ENCODE results near the gene CPSF4L. TPM values are rescaled to one million over a fixed set of nuclear protein-coding genes. Genes with fewer than 3 reads are reported as not detected.
"Not testable (repeated sequence)": the region's sequence is repeated elsewhere in the genome, so short reads cannot be mapped to it uniquely, and the experiment has no call there.

CPSF4L gene, protein sequence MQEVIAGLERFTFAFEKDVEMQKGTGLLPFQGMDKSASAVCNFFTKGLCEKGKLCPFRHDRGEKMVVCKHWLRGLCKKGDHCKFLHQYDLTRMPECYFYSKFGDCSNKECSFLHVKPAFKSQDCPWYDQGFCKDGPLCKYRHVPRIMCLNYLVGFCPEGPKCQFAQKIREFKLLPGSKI
- total RNA-seq (not detected), polyA plus RNA-seq (not detected), total RNA-seq (not detected)

DNA sequence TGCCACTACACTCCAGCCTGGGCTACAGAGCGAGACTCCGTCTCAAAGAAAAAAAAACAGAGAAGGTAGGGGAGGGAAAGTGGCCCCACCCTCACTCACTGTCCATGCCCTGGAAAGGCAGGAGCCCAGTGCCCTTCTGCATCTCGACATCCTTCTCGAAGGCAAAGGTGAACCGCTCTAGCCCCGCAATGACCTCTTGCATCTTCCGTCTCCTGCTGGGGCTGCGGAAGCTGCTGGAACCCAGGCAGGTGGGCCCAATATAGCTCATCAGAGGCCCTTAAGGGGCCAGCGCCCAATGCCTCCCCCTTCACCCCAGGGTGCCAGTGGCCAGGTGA is at the start of gene CPSF4L:
TSS of gene CPSF4L (minus strand) at position 264 of the 335 bp plus-strand sequence. CDS start at position 202, 62 bp downstream.
- Histone ChIP-seq H3K27me3 (ENCODE audit: control insufficient read depth in 2 of 2, insufficient read depth in 2 of 2, low read length in 2 of 2) (no peaks in the 10 kb centered on the region), H3K27ac (ENCODE audit: low read depth, low read length) (no peak within 1 kb of the TSS), H3K9me3 (ENCODE audit: control insufficient read depth in 2 of 3, low read length in 3 of 3) (no peaks in the 10 kb centered on the region), H3K4me1 (ENCODE audit: control insufficient read depth in 2 of 2, insufficient read depth in 2 of 2, low read length in 2 of 2) (no peaks in the 10 kb centered on the region), H3K4me3 (ENCODE audit: low read length) (no peak within 1 kb of the TSS), H3K36me3 (ENCODE audit: control insufficient read depth in 2 of 3, insufficient read depth in 3 of 3, low read length in 3 of 3) (no peaks in the 10 kb centered on the region)
- ChIA-PET CTCF (no interaction called here), POLR2A (no interaction called here)
- no peak within 1 kb of the TSS for H3K4me3 Mint-ChIP-seq
- no peaks in the 10 kb centered on the region for H3K9me3 Mint-ChIP-seq
- H3K27ac Mint-ChIP-seq, result no peak within 1 kb of the TSS
- no peaks in the 10 kb centered on the region for H3K4me1 Mint-ChIP-seq
- no peak for ATAC-seq
- intact Hi-C loops (cut with micrococcal nuclease), result no loop called here
- no peaks in the 10 kb centered on the region for H3K36me3 Mint-ChIP-seq
- H3K27me3 Mint-ChIP-seq, result no peaks in the 10 kb centered on the region
- DNase-seq, result no peak

DNA sequence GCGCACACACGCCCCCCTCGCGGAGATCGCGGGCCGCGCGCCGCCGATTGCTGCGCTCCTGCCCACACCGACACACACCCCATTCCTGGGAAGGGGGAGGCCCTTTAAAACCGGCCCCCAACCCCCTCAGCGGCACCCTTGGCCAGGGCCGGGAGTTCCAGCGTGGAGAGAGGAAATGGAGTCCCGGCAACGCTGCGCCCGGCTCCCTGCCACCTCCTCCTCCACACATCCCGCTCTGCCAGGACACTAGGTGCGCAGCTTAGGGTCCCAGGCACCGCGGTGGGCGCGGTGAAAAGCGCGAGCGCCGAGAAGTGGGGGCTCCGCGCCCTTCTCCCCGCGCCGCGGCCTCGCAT is 49.7 kb upstream of the CPSF4L start:
- Mint-ChIP-seq H3K36me3 (no peaks in the 10 kb centered on the region), H3K27me3 (peaks cover 0 to 13% (median 0%) of the 10 kb centered on the region in 5 donors), H3K4me3 (peak overlapping the region; percentile 84 to 91 (median 88)), H3K27ac (peak overlapping the region in 5 of 9 donors; percentile 12 to 74 (median 43)), H3K4me1 (peaks cover 8 to 19% (median 13%) of the 10 kb centered on the region in 7 donors), H3K9me3 (peaks cover 0 to 1% (median 0%) of the 10 kb centered on the region in 11 donors)
- peaks cover 0 to 7% (median 0%) of the 10 kb centered on the region in 3 experiments for H3K36me3 ChIP-seq (ENCODE audit: control insufficient read depth in 2 of 3, insufficient read depth in 3 of 3, low read length in 3 of 3)
- POLR2A ChIA-PET, result no interaction called here
- peak in 3 of 9 donors; percentile 17 to 47 (median 22) for DNase-seq
- ATAC-seq, result peak; percentile 2
- H3K4me1 ChIP-seq (ENCODE audit: control insufficient read depth in 2 of 2, insufficient read depth in 2 of 2, low read length in 2 of 2), result peaks cover 9 to 10% of the 10 kb centered on the region in 2 donors
- intact Hi-C loops (cut with micrococcal nuclease), result loop anchor here (1.0 to 5.0 kb wide), 7 partner anchors 59 to 891 kb away; partner anchors contain the start of genes SLC39A11 (in 2 of the 2) and RPL38 (in 1 of the 2)
- peak overlapping the region; percentile 75 for H3K27ac ChIP-seq (ENCODE audit: low read depth, low read length)
- H3K4me3 ChIP-seq (ENCODE audit: low read length), result peak overlapping the region; percentile 80
- CTCF ChIA-PET, result interaction anchor here (1.3 kb wide), 1 partner anchor 584 kb away, joined by 5 read pairs; no protein-coding TSS in a partner anchor
- no peaks in the 10 kb centered on the region for H3K27me3 ChIP-seq (ENCODE audit: control insufficient read depth in 2 of 2, insufficient read depth in 2 of 2, low read length in 2 of 2)
- no peaks in the 10 kb centered on the region for H3K9me3 ChIP-seq (ENCODE audit: control insufficient read depth in 2 of 3, low read length in 3 of 3)

DNA sequence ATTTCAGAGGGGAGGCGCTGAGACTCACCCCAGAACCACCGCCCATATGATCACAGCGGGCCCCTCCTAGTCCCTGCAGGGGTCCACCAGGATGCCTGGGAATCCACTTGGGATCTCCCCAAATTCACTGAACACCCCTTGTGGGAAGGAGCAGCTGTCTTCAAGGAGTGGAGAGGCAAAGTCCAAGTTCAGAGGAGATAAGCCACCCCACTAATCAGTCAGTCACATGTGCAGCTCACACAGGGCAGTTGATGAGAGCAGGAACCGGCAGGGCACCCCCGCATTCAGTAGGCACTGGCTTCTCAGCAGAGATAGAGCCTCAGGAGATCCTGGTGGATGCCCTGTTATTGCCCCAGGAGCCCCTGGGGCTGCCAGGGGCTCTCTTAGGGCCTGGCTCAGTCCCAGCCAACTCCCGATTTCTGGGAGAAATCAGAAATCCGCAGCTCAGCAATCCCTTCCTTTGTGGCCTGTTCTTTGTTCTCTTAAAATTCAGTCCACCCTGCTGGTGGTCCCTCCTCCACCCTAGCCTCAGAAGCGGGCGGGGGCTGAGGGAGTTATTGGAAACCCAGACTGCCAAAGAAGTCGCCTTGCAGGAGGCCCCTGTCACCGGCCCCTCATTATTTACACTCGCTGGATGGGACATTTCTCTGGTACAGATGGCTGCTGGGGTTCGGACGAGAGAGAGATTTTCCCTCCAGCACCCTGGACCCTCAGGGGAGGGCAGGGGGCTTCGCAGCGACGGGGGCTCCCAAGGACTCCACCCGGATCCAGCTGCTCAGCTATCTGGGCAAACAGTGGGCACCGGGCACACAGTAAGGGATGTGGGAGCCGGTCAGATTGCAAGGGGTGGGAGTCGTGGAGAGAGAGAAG is 48.3 kb upstream of the CPSF4L start:
- intact Hi-C loops (cut with micrococcal nuclease), result loop anchor here (2.0 to 5.0 kb wide), 4 partner anchors 218 to 892 kb away; partner anchors contain the start of genes SLC39A11 (in 2 of the 2) and RPL38 (in 1 of the 2)
- H3K4me3 ChIP-seq (ENCODE audit: low read length), result peak overlapping the region; percentile 80
- ATAC-seq (no peak), DNase-seq (peak in 1 of 9 donors; percentile 6)
- H3K27ac ChIP-seq (ENCODE audit: low read depth, low read length), result peak overlapping the region; percentile 59
- POLR2A ChIA-PET, result no interaction called here
- no peaks in the 10 kb centered on the region for H3K9me3 ChIP-seq (ENCODE audit: control insufficient read depth in 2 of 3, low read length in 3 of 3)
- Mint-ChIP-seq H3K36me3 (no peaks in the 10 kb centered on the region), H3K4me1 (peaks cover 9 to 19% (median 13%) of the 10 kb centered on the region in 7 donors), H3K27ac (peak overlapping the region; percentile 56 to 91 (median 67)), H3K4me3 (peak overlapping the region; percentile 81 to 91 (median 86)), H3K9me3 (peaks cover 0 to 1% (median 0%) of the 10 kb centered on the region in 11 donors), H3K27me3 (peaks cover 0 to 13% (median 0%) of the 10 kb centered on the region in 5 donors)
- H3K36me3 ChIP-seq (ENCODE audit: control insufficient read depth in 2 of 3, insufficient read depth in 3 of 3, low read length in 3 of 3), result peaks cover 0 to 7% (median 0%) of the 10 kb centered on the region in 3 experiments
- CTCF ChIA-PET, result interaction anchor here (1.2 to 1.3 kb wide), 2 partner anchors 10 to 583 kb away, joined by 3 to 5 read pairs; no protein-coding TSS in a partner anchor
- peaks cover 9 to 10% of the 10 kb centered on the region in 2 donors for H3K4me1 ChIP-seq (ENCODE audit: control insufficient read depth in 2 of 2, insufficient read depth in 2 of 2, low read length in 2 of 2)
- H3K27me3 ChIP-seq (ENCODE audit: control insufficient read depth in 2 of 2, insufficient read depth in 2 of 2, low read length in 2 of 2), result no peaks in the 10 kb centered on the region

DNA sequence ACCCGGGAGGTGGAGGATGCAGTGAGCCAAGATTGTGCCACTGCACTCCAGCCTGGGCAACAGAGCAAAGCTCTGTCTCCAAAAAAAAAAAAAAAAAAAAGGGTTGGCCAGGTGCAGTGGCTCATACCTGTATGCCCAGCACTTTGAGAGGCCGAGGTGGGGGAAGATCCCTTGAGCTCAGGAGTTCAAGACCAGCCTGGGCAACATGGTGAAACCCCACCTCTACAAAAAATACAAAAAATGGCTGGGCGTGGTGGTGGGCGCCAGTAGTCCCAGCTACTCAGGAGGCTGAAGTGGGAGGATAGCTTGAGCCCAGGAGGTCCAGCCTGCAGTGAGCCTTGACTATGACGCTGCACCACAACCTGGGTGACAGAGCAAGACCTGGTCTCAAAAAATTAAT is 47.3 kb upstream of the CPSF4L start:
- ChIA-PET POLR2A (interaction anchor here (0.7 kb wide), 1 partner anchor 1523 kb away, joined by 3 read pairs; no protein-coding TSS in a partner anchor), CTCF (interaction anchor here (1.4 kb wide), 1 partner anchor 61 kb away, joined by 3 read pairs; no protein-coding TSS in a partner anchor)
- H3K27ac Mint-ChIP-seq; H3K27me3 ChIP-seq (ENCODE audit: control insufficient read depth in 2 of 2, insufficient read depth in 2 of 2, low read length in 2 of 2); H3K9me3 ChIP-seq (ENCODE audit: control insufficient read depth in 2 of 3, low read length in 3 of 3); H3K9me3 Mint-ChIP-seq; H3K4me3 ChIP-seq (ENCODE audit: low read length); ATAC-seq; H3K36me3 Mint-ChIP-seq; intact Hi-C loops (cut with micrococcal nuclease); H3K27ac ChIP-seq (ENCODE audit: low read depth, low read length); H3K36me3 ChIP-seq (ENCODE audit: control insufficient read depth in 2 of 3, insufficient read depth in 3 of 3, low read length in 3 of 3); DNase-seq: not testable (repeated sequence)
- peak overlapping the region in 2 of 10 donors; percentile 88 to 91 for H3K4me3 Mint-ChIP-seq
- H3K27me3 Mint-ChIP-seq, result peaks cover 0 to 13% (median under 1%) of the 10 kb centered on the region in 5 donors
- H3K4me1 Mint-ChIP-seq, result peaks cover 9 to 19% (median 14%) of the 10 kb centered on the region in 7 donors
- H3K4me1 ChIP-seq (ENCODE audit: control insufficient read depth in 2 of 2, insufficient read depth in 2 of 2, low read length in 2 of 2), result peaks cover 9 to 10% of the 10 kb centered on the region in 2 donors

DNA sequence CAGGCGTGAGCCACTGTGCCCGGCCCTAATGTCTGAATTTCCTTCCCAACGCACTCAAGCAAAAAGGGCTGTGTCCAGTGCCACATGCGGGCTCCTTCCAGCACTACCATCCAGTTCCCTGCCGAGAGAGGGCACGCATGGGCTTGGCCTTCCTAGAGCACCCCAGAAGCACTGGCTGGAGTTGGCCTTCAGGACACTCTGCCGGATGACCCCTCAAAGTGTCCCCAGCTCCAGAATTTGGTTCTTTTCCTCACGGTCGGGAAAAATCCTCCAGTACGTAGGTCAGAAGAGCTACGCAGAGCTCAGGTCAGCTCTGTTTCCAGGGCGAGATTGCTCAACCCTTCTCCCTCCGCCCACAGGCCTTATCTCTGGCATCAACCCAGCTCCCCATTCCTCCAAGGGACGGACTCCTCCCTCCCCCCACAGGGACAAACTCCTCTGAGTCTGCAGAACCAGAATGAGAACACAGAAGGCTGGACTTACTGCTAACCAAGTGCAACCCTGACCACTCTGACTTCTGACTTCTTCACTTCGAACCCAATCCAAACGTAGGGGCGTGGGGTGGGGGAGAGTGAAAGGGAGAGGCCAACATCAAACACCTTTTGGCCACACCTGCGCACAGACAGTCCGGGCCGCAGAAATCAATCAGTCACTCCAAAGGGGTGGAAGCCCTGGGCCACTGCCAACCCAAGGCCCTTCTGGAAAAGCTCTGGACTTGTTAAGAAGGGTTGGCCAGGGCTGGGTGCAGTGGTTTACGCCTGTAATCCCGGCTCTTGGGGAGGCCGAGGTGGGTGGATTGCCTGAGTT is 46.5 kb upstream of the CPSF4L start:
- peaks cover 9 to 10% of the 10 kb centered on the region in 2 donors for H3K4me1 ChIP-seq (ENCODE audit: control insufficient read depth in 2 of 2, insufficient read depth in 2 of 2, low read length in 2 of 2)
- Mint-ChIP-seq H3K36me3 (no peaks in the 10 kb centered on the region), H3K27ac (no peak overlapping the region), H3K4me3 (no peak overlapping the region), H3K9me3 (peaks cover 0 to 1% (median 0%) of the 10 kb centered on the region in 11 donors), H3K27me3 (peaks cover 0 to 9% (median 4%) of the 10 kb centered on the region in 5 donors), H3K4me1 (peaks cover 9 to 19% (median 14%) of the 10 kb centered on the region in 7 donors)
- CTCF ChIA-PET, result interaction anchor here (1.4 kb wide), 1 partner anchor 61 kb away, joined by 3 read pairs; no protein-coding TSS in a partner anchor
- no peaks in the 10 kb centered on the region for H3K27me3 ChIP-seq (ENCODE audit: control insufficient read depth in 2 of 2, insufficient read depth in 2 of 2, low read length in 2 of 2)
- DNase-seq, result no peak
- H3K36me3 ChIP-seq (ENCODE audit: control insufficient read depth in 2 of 3, insufficient read depth in 3 of 3, low read length in 3 of 3), result peaks cover 0 to 7% (median 0%) of the 10 kb centered on the region in 3 experiments
- H3K27ac ChIP-seq (ENCODE audit: low read depth, low read length), result no peak overlapping the region
- POLR2A ChIA-PET, result interaction anchor here (0.7 kb wide), 1 partner anchor 1524 kb away, joined by 3 read pairs; no protein-coding TSS in a partner anchor
- ATAC-seq, result no peak
- intact Hi-C loops (cut with micrococcal nuclease), result no loop called here
- H3K9me3 ChIP-seq (ENCODE audit: control insufficient read depth in 2 of 3, low read length in 3 of 3), result no peaks in the 10 kb centered on the region
- H3K4me3 ChIP-seq (ENCODE audit: low read length), result no peak overlapping the region

DNA sequence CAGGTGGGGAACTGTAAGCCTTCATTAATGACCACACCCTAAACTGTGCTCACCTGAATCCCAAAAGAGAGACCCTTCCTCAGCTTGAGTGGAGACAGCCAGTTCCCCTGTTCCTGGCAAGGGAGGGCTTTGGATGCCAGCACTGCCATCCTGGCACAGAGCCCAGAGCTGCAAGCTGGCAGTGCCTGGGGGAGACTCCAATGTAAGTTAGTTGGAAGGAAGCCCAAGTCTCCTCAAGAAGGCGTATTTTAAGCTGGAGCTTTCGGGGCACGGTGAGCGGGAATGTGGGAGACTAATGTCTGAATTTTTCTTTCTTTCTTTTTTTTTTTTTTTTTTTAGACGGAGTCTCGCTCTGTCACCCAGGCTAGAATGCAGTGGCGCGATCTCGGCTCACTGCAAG is 45.5 kb upstream of the CPSF4L start:
- Histone ChIP-seq H3K4me1 (ENCODE audit: control insufficient read depth in 2 of 2, insufficient read depth in 2 of 2, low read length in 2 of 2) (peaks cover 9 to 10% of the 10 kb centered on the region in 2 donors), H3K4me3 (ENCODE audit: low read length) (no peak overlapping the region), H3K36me3 (ENCODE audit: control insufficient read depth in 2 of 3, insufficient read depth in 3 of 3, low read length in 3 of 3) (peaks cover 0 to 7% (median 0%) of the 10 kb centered on the region in 3 experiments), H3K9me3 (ENCODE audit: control insufficient read depth in 2 of 3, low read length in 3 of 3) (no peaks in the 10 kb centered on the region), H3K27ac (ENCODE audit: low read depth, low read length) (no peak overlapping the region), H3K27me3 (ENCODE audit: control insufficient read depth in 2 of 2, insufficient read depth in 2 of 2, low read length in 2 of 2) (no peaks in the 10 kb centered on the region)
- DNase-seq (no peak), ATAC-seq (no peak)
- intact Hi-C loops (cut with micrococcal nuclease), result no loop called here
- ChIA-PET POLR2A (no interaction called here), CTCF (no interaction called here)
- H3K36me3 Mint-ChIP-seq, result no peaks in the 10 kb centered on the region
- H3K4me1 Mint-ChIP-seq, result peaks cover 9 to 19% (median 14%) of the 10 kb centered on the region in 7 donors
- H3K4me3 Mint-ChIP-seq, result no peak overlapping the region
- peaks cover 0 to 9% (median 4%) of the 10 kb centered on the region in 5 donors for H3K27me3 Mint-ChIP-seq
- H3K27ac Mint-ChIP-seq, result no peak overlapping the region
- H3K9me3 Mint-ChIP-seq, result peaks cover 0 to 1% (median 0%) of the 10 kb centered on the region in 11 donors

Data from naive thymus-derived CD4-positive, alpha-beta T cell (primary cell).